VCaP (cell line): ENCODE results near the gene BTBD10.

ENCODE experiments used
- H3K27ac ChIP-seq: fragments of 450-650 bp; 2 replicates; pipeline ENCODE4 v1.5.1; 2017
- TF ChIP-seq, protein P1 (sequence below): fragments of 450-650 bp; conservative IDR thresholded peaks from 2 replicates; pipeline ENCODE4 v1.5.1; 2017; ENCODE audit warnings: mild to moderate bottlenecking, moderate library complexity

BTBD10 gene

DNA sequence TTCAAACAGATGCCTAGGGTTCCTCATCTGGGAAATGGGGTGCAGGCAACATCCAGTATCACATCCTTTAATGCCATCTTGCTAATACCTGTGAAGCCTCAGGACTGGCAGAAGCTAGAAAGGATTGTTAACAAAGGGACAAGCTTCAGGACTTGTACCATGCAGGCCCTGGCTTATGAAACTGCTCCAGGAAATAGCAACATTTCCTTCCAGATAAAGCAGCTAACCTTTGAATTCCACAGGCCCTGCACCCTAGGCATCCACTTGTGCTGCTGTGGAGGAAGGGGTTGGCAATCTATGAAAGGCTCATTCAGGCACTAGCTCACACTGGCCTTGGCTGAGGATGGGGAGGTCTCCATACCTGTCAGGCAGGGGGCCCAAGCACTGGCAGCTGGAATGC is 87.2 kb downstream of the BTBD10 start:
- TF ChIP-seq, protein P1, sequence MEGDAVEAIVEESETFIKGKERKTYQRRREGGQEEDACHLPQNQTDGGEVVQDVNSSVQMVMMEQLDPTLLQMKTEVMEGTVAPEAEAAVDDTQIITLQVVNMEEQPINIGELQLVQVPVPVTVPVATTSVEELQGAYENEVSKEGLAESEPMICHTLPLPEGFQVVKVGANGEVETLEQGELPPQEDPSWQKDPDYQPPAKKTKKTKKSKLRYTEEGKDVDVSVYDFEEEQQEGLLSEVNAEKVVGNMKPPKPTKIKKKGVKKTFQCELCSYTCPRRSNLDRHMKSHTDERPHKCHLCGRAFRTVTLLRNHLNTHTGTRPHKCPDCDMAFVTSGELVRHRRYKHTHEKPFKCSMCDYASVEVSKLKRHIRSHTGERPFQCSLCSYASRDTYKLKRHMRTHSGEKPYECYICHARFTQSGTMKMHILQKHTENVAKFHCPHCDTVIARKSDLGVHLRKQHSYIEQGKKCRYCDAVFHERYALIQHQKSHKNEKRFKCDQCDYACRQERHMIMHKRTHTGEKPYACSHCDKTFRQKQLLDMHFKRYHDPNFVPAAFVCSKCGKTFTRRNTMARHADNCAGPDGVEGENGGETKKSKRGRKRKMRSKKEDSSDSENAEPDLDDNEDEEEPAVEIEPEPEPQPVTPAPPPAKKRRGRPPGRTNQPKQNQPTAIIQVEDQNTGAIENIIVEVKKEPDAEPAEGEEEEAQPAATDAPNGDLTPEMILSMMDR = no peak
- no peak overlapping the region for H3K27ac ChIP-seq

DNA sequence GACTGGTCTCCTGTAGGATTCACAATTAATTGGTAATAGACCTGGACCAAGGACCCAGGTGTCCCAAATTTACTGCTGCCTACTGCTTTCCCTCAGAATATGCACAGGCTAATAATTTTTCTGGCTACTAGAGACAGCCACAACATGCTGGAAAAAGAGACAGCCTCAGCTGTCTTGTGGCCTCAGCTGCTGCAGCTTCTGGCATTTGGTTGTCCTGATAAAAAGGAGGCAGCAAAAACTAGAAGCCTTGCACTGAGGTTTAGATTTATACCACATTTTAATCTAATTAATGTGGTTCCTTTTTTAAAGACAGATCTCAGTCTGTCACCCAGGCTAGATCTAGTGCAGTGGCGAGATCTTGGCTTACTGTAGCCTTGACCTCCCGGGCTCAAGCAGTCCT is 89.8 kb downstream of the BTBD10 start:
- TF ChIP-seq, protein P1 = no peak
- H3K27ac ChIP-seq = no peak overlapping the region

DNA sequence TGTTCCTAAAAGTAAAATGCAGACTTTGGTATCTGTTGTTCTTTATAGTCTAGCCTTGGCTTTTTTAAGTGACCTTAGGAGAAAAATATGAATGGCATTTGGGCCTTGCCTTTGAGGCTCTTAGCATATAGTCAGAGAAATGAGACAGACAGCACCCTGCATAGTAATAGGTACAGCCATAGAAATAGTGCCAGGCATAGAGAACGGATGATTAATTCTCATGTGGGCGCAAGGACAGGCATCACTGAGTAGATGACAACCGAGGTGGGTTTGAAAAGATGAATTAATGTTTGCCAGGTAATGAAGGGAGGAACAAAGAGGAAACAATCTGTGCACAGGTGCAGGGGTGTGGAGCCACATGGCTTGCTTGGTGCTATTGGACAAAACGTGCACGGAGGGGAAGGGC is 95.0 kb downstream of the BTBD10 start:
- TF ChIP-seq, protein P1 = no peak
- no peak overlapping the region for H3K27ac ChIP-seq

DNA sequence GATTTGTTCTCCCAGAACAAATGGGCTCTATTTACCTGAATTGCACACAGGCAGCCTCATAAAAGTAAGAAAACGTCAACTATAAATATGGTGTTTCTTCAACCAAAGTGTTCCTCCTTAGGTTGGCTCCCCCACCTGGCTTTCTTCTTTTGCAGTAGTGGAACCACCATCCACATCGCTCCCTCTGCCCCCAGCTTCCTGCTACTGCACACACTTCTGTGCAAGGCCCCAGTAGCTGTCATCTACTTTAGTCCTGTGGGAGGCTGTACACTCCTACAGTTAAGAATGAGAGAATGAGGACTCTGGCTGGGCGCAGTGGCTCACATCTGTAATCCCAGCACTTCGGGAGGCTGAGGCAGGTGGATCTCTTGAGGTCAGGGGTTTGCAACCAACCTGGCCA is 95.9 kb downstream of the BTBD10 start:
- H3K27ac ChIP-seq = no peak overlapping the region
- TF ChIP-seq, protein P1 = no peak

DNA sequence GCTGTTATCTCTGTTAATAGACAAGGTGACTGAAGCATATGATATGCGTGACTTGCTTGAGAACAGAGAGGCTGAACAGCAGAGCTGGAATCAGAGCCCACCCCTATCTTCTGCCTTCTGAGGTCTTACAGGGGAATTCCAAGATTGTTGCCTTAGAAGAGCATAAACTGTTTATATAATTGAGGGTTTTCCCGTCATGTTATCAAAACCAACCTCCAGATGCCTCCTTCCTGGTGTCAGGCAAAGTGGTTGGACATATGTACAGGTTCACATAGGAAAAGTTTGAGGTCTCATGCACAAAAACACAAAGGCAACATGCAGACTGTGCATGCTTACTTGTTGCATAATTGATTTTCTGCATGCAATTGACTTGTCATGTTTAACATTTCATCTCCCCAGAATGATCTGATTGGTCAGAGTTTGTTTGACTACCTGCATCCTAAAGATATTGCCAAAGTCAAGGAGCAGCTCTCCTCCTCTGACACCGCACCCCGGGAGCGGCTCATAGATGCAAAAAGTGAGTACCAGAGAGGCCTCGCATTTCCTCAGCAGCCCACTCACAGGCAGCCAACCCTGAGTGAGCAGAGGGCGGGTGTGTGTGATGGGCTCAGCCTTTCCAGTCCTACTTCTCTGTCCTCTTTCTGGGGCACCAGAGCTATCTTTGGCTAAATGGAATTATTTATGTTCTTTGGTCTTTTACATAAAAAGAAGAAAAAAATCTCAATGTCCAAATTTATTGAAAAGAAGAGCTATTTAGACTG is 96.6 kb downstream of the BTBD10 start:
- TF ChIP-seq, protein P1 = no peak
- H3K27ac ChIP-seq = no peak overlapping the region

DNA sequence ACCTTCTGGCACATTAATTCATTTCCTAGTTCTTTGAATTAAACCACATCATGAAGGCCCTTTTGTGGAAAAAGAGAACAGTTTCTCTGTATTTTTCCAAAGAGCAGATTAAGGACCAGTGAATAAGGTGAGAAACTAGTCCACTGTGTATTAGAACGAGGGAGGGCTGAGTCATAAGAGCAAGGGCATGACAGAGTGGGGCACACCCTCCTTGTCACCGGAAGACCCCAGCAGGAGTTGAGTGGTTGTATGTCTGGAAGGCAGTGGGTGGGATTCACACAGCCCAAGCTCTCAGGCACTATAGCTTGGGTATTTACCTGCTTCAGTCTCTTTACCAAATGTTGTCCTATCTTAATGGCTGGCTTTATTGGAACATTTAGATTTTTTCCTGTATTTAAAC is 98.6 kb downstream of the BTBD10 start:
- TF ChIP-seq, protein P1 = no peak
- no peak overlapping the region for H3K27ac ChIP-seq

DNA sequence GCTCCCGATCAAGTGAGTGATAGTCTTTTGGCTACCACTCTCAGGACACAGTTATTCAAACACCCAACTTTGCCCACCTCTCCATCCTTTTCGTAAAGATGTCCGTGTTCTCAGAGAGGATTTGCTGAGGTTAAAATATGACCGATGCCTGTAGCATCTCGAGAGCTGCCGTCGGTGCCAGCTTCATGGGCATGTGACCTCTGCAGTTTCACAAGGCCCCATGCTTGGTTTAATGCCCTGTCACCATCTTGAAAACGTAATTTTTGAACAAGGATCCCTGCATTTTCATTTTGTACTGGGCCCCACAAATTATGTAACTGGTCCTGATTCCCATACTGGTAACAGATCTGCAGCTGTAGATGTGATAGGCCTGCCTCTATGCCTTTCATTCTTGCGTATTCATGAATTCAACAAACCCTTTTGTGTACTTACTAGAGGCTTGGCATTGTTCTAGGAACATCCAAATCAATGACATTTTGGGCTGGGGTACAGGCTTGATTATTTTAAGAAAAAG is 100.4 kb downstream of the BTBD10 start:
- TF ChIP-seq, protein P1 = no peak
- H3K27ac ChIP-seq = no peak overlapping the region
